Coronary artery (tissue), 2 donors: ENCODE results near the gene TP73.

Experiments used
- DNase-seq: peaks from one replicate; pipeline ENCODE4 v3.0.0-alpha.2; 2017; ENCODE audit warnings: low spot score
- H3K27ac ChIP-seq, 2 donors: fragments of 200-600 bp; sonication (generic); one replicate each; pipeline ENCODE4 v1.5.1; 2016 to 2019
- H3K4me3 ChIP-seq: fragments of 200-600 bp; sonication (generic); 2 replicates; pipeline ENCODE4 v1.5.1; 2016; ENCODE audit warnings: mild to moderate bottlenecking, moderate library complexity
- CTCF ChIP-seq: fragments of 200-600 bp; sonication (generic); IDR thresholded peaks from one replicate; pipeline ENCODE4 v1.5.1; 2019; ENCODE audit warnings: antibody characterized with exemption

TP73 gene

GRCh38 chr1:3657096-3657475, 4.8 kb downstream of the TP73 start:
- H3K4me3 ChIP-seq, result no peak overlapping the region
- H3K27ac ChIP-seq, result no peak overlapping the region
- no peak for TF ChIP-seq CTCF
- no peak for DNase-seq

GRCh38 chr1:3657578-3658230, 5.4 kb downstream of the TP73 start:
- H3K4me3 ChIP-seq, result no peak overlapping the region
- DNase-seq, result no peak
- no peak overlapping the region for H3K27ac ChIP-seq
- TF ChIP-seq CTCF, result no peak

- Histone ChIP-seq H3K27ac (no peak overlapping the region), H3K4me3 (no peak overlapping the region)
- no peak for DNase-seq
- TF ChIP-seq CTCF, result no peak
These were observed 5.9 kb downstream of the TP73 start for GRCh38 chr1:3658231-3658615.

- TF ChIP-seq CTCF, result no peak
- no peak overlapping the region for H3K27ac ChIP-seq
- no peak for DNase-seq
- H3K4me3 ChIP-seq, result no peak overlapping the region
These were observed 6.8 kb downstream of the TP73 start for GRCh38 chr1:3659093-3659492.

- DNase-seq, result no peak
- no peak for TF ChIP-seq CTCF
- Histone ChIP-seq H3K27ac (no peak overlapping the region), H3K4me3 (no peak overlapping the region)
These were observed 8.4 kb downstream of the TP73 start for GRCh38 chr1:3660704-3661103.

GRCh38 chr1:3661631-3662030, 9.3 kb downstream of the TP73 start:
- TF ChIP-seq CTCF, result no peak
- Histone ChIP-seq H3K27ac (no peak overlapping the region), H3K4me3 (no peak overlapping the region)
- no peak for DNase-seq

- DNase-seq, result no peak
- H3K4me3 ChIP-seq, result no peak overlapping the region
- no peak for TF ChIP-seq CTCF
- H3K27ac ChIP-seq, result no peak overlapping the region
These were observed 9.9 kb downstream of the TP73 start for GRCh38 chr1:3662080-3662671.
